Psoas muscle (tissue), 8 donors: Measurements from ENCODE around the gene H3-3A. TPM values are rescaled to one million over a fixed set of nuclear protein-coding genes. Genes with fewer than 3 reads are reported as not detected.

ENCODE experiments used
- ATAC-seq, 4 donors: fragments of 200-7000 bp; cut with Tn5 transposase; one replicate each; pipeline ENCODE4 v1.9.1; 2020; ENCODE audit warnings: moderate library complexity in 3 of 4, mild to moderate bottlenecking in 2 of 4
- DNase-seq, 2 donors: peaks; one replicate each; pipeline ENCODE4 v3.0.0-alpha.2; 2020
- H3K27ac ChIP-seq: fragments of 200-600 bp; one replicate; pipeline ENCODE4 v1.8.0; 2022
- H3K27me3 ChIP-seq, 3 donors: fragments of 200-600 bp in 1 of 3; one replicate each; pipeline versions ENCODE4 v1.6.1 to v1.8.0; 2013 to 2022; ENCODE audit warnings: low read length in 2 of 3, mild to moderate bottlenecking in 2 of 3, moderate library complexity in 1 of 3; ENCODE audit not compliant: insufficient read depth in 3 of 3
- H3K36me3 ChIP-seq, 2 donors: fragments of 200-600 bp in 1 of 2; one replicate each; pipeline versions ENCODE4 v1.6.1 to v1.8.0; 2013 to 2022; ENCODE audit warnings: low read depth in 1 of 2, mild to moderate bottlenecking in 1 of 2, moderate library complexity in 1 of 2; ENCODE audit not compliant: insufficient read depth in 1 of 2
- H3K4me1 ChIP-seq: fragments of 200-600 bp; one replicate; pipeline ENCODE4 v1.8.0; 2022
- H3K4me3 ChIP-seq: fragments of 200-600 bp; one replicate; pipeline ENCODE4 v1.8.0; 2022; ENCODE audit warnings: mild to moderate bottlenecking
- H3K9me3 ChIP-seq: fragments of 200-600 bp; one replicate; pipeline ENCODE4 v1.8.0; 2022
- CTCF ChIP-seq: fragments of 200-600 bp; IDR thresholded peaks from one replicate; pipeline ENCODE4 v1.8.0; 2022; ENCODE audit warnings: antibody characterized with exemption
- WGBS, 3 donors: extraction: QIAGEN DNeasy Blood & Tissue Kit; methylation state at CpG; one replicate each; pipeline versions ENCODE4 v1.1.6 to v1.1.7; 2013; 5-methylcytosine and 5-hydroxymethylcytosine counted together
- intact Hi-C, 2 donors: fragments of 100-400 bp; cut with DNase I; formaldehyde crosslinking; loops; one replicate each; pipeline versions ENCODE4 v1.11.0 to v1.14.2; 2022
- polyA plus RNA-seq, 3 donors: library from polyadenylated mRNA; stranded (reverse); fragments of 200-250 nt; gene quantifications; one replicate each; pipeline ENCODE4 v1.2.3, GENCODE V29; 2013
- total RNA-seq, 4 donors: library from RNA; stranded (reverse); fragmentation: NEBNext Ultra II Directional in 2 of 4; extraction: Animal tissue kit (Norgen Biotek cat#: 25700) in 2 of 4; gene quantifications; one replicate each; pipeline versions ENCODE4 v1.2.1 to v1.2.4, GENCODE V29; 2021 to 2023
- donor health status: healthy with polysubstance abuse.
- donor health status: DM: no; HTN: no; CAD: no; lungs with moderate emphysema.
- donor health status: Bipolar disorder and iron deficiency.
- donor health status: healthy.
- donor health status: DM: yes; HTN: yes; CAD: no.
- donor health status: DM: no; HTN: no; CAD: no.
- donor health status: DM: no; HTN: no; CAD: no.
- donor health status: DM: yes; HTN: yes; CAD: no.

Gene H3-3A
- total and polyA plus RNA-seq, 7 donors: 187 to 284 (median 210) TPM

GRCh38 chr1:226038661-226039060 is 23.9 kb upstream of the H3-3A start:
- Histone ChIP-seq H3K27ac (no peak overlapping the region), H3K4me1 (no peaks in the 10 kb centered on the region), H3K4me3 (no peak overlapping the region), H3K36me3 (no peaks in the 10 kb centered on the region), H3K9me3 (no peaks in the 10 kb centered on the region), H3K27me3 (peaks cover 0 to 2% (median 0%) of the 10 kb centered on the region in 3 donors)
- WGBS, 3 donors: 97 to 100% (median 100%) methylated on average over 1 of the region's 1 CpG
- ATAC-seq (no peak), DNase-seq (no peak)
- intact Hi-C loops: no loop called here
- TF ChIP-seq CTCF: no peak

GRCh38 chr1:226041419-226041818 is 21.1 kb upstream of the H3-3A start:
- intact Hi-C loops: no loop called here
- WGBS, 3 donors: 18 to 34% (median 28%) methylated on average over 1 of the region's 1 CpG
- H3K9me3 ChIP-seq: no peaks in the 10 kb centered on the region
- H3K4me3 ChIP-seq: no peak overlapping the region
- no peak for TF ChIP-seq CTCF
- no peaks in the 10 kb centered on the region for H3K4me1 ChIP-seq
- DNase-seq (no peak), ATAC-seq (no peak)
- no peaks in the 10 kb centered on the region for H3K36me3 ChIP-seq
- peaks cover 0 to 2% (median 0%) of the 10 kb centered on the region in 3 donors for H3K27me3 ChIP-seq
- H3K27ac ChIP-seq: no peak overlapping the region

GRCh38 chr1:226044514-226045101 is 17.9 kb upstream of the H3-3A start:
- no peak overlapping the region for H3K27ac ChIP-seq
- no peaks in the 10 kb centered on the region for H3K9me3 ChIP-seq
- H3K4me3 ChIP-seq: no peak overlapping the region
- no peaks in the 10 kb centered on the region for H3K4me1 ChIP-seq
- peaks cover 0 to 2% (median 0%) of the 10 kb centered on the region in 3 donors for H3K27me3 ChIP-seq
- TF ChIP-seq CTCF: no peak
- WGBS, 3 donors: 61 to 68% (median 67%) methylated on average over 4 of the region's 4 CpGs
- no peaks in the 10 kb centered on the region for H3K36me3 ChIP-seq
- ATAC-seq (no peak), DNase-seq (no peak)
- intact Hi-C loops: no loop called here

DNA sequence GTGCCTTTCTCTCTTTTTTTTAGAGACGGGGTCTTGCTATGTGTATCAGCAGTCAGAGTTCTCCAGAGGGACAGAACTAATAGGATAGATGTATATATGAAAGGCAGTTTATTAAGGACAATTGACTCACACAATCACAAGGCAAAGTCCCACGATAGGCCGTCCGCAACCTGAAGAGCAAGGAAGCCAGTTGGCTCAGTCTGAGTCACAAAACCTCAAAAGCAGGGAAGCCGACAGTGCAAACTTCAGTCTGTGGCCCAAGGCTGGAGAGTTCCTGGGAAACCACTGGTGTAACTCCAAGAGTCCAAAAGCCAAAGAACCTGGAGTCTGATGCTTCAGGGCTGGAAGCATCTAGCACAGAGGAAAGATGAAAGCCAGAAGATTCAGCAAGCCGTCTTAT is 16.3 kb upstream of the H3-3A start:
- WGBS, 3 donors: 87 to 92% (median 90%) methylated on average over 6 of the region's 6 CpGs

More for the DNA sequence above, 16.3 kb upstream of the H3-3A start:
- H3K9me3 ChIP-seq: no peaks in the 10 kb centered on the region
- H3K4me3 ChIP-seq: no peak overlapping the region
- H3K27me3 ChIP-seq: no peaks in the 10 kb centered on the region
- H3K27ac ChIP-seq: no peak overlapping the region
- no peak for DNase-seq
- no peaks in the 10 kb centered on the region for H3K36me3 ChIP-seq
- no peak for ATAC-seq
- TF ChIP-seq CTCF: no peak
- intact Hi-C loops: no loop called here
- H3K4me1 ChIP-seq: no peaks in the 10 kb centered on the region
